Measurements from ENCODE around the gene MYT1.
"Not testable (repeated sequence)": the region's sequence is repeated elsewhere in the genome, so short reads cannot be mapped to it uniquely, and the experiment has no call there.

Gene MYT1

DNA sequence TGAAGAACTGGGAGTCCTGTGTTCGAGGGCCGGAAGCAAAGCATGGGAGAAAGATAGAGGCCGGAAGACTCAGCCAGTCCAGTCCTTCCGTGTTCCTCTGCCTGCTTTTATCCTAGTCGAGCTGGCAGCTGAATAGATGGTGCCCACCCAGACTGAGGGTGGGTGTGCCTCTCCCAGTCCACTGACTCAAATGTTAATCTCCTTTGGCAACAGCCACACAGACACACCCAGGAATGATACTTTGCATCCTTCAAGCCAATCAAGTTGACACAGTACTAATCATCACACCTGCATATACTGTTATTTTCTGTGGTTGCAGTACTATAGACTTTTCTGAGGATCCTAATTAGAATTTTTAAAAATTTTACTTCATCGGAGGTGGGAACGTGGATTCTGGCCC, 112.6 kb downstream of the MYT1 start:
- DNase-seq (ENCODE audit: low spot score), result no peak
- TF ChIP-seq, protein P1, sequence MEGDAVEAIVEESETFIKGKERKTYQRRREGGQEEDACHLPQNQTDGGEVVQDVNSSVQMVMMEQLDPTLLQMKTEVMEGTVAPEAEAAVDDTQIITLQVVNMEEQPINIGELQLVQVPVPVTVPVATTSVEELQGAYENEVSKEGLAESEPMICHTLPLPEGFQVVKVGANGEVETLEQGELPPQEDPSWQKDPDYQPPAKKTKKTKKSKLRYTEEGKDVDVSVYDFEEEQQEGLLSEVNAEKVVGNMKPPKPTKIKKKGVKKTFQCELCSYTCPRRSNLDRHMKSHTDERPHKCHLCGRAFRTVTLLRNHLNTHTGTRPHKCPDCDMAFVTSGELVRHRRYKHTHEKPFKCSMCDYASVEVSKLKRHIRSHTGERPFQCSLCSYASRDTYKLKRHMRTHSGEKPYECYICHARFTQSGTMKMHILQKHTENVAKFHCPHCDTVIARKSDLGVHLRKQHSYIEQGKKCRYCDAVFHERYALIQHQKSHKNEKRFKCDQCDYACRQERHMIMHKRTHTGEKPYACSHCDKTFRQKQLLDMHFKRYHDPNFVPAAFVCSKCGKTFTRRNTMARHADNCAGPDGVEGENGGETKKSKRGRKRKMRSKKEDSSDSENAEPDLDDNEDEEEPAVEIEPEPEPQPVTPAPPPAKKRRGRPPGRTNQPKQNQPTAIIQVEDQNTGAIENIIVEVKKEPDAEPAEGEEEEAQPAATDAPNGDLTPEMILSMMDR (IDR thresholded peaks at IDR 0.05; ENCODE audit: extremely low read depth, missing control alignments), result no peak

DNA sequence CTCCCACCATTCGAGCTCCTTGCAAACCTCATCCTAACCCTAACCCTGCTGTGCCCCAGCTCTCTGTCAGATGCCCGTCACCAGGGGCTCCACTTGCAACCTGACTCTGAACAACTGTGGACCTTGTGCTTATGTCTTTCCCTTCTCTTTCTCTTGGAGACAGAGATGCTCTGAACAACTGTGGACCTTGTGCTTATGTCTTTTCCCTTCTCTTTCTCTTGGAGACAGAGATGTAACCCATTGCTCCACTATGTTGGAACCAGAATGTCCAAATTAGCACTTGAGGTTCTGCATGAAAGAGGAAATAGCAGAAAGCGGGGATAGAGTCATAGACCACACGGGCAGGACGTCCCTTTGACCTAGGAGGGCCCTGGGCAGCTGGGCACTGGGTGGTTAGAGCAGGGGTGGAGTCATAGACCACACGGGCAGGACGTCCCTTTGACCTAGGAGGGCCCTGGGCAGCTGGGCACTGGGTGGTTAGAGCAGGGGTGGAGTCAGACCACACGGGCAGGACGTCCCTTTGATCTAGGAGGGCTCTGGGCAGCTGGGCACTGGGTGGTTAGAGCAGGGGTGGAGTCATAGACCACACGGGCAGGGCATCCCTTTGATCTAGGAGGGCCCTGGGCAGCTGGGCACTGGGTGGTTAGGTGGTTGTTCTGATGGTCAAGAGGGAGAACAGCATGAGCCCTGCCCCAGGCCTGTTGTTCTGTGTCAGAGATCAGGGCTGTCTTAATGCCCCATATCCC, 113.5 kb downstream of the MYT1 start:
- DNase-seq (ENCODE audit: low spot score), result no peak
- TF ChIP-seq, protein P1 (IDR thresholded peaks at IDR 0.05; ENCODE audit: extremely low read depth, missing control alignments), result no peak

DNA sequence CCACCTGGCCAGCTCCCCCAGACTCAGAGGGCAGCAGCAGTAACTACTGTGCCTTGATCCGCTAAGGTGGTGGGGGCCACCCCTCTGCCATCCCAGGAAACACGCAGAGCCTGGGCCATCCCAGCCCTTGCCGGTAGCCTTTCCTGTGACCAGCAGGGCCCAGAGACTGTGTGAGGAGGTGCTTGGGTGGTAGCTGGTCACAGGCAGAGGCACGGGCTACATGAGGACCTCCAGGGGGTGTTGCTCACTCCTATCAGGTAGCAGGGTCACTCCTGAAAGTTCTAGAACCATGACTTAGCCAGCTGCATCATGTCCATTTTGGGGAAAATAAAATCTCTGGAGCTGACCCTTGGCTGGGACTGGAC, 114.0 kb downstream of the MYT1 start:
- TF ChIP-seq, protein P1 (IDR thresholded peaks at IDR 0.05; ENCODE audit: extremely low read depth, missing control alignments), result no peak
- no peak for DNase-seq (ENCODE audit: low spot score)

DNA sequence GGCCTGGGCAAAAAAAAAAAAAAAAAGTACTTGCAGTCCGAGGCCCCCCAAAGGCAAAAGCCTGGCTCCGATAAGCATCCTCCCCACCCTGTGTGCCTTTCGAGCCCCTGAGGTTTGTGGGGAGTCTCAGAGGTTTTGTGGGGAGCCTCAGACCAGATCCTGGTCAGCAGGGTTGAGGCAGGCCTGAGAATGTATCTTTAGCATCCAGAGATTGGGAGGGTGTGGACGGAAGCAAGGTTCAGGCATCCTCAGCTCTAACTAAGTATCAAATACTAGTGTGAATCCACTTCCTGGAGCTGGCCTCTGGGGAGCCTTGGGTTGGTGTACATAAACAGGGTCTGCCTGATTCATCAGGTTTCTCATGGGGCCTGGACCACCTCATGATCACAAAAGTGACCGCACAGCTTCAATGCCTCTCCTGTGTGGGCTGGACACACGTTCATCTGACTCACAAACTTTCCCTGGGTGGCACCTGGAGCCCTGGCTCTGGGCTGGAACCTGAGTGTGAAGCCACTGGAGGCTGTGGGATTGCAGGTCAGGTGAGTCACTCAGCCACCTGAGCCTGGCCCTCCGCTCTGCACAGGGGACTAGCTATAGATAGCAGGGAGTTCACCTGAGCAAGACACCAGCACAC, 115.7 kb downstream of the MYT1 start:
- TF ChIP-seq, protein P1 (IDR thresholded peaks at IDR 0.05; ENCODE audit: extremely low read depth, missing control alignments), result no peak
- DNase-seq (ENCODE audit: low spot score), result no peak

DNA sequence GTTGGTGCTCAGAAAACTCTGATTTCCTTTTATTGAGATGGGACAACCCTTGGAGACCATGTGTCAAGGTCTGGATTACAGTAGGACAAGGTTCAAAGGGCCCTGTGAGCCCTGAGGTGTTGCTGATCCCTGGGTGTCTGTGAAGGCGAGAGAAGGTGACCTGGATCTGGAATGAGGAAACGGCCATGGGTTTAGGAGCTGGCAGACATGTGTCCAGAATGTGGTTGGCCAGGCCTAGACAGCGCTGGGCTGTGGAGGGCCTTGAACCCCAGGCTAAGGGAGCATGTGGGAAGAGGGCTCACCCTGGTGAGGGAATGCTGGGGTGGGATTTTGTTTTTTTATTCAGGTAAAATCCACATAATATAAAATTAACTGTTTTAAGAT, 116.2 kb downstream of the MYT1 start:
- DNase-seq (ENCODE audit: low spot score), result no peak

DNA sequence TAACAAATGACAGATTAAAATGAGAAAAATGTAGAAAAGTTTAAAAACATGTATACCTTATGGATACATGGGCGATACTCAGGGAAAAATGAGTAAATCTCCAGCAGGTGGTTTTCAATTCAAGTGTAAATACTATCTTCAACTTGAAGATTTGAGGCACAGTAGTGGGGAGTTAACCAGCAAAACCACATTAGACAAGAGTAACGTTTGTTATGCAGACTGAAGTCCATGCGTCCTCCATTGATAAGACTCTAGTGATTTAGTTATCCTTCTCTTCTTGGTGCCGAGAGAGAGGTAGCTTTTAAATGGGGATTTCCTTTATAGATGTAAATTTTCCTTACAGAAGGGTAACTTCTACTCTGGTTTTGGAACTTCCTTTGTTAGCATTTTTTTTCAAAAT, 119.4 kb downstream of the MYT1 start:
- no peak for DNase-seq (ENCODE audit: low spot score)
- TF ChIP-seq, protein P1 (IDR thresholded peaks at IDR 0.05; ENCODE audit: extremely low read depth, missing control alignments), result no peak

More for the DNA sequence above, 116.2 kb downstream of the MYT1 start:
- TF ChIP-seq, protein P1 (IDR thresholded peaks at IDR 0.05; ENCODE audit: extremely low read depth, missing control alignments), result no peak

DNA sequence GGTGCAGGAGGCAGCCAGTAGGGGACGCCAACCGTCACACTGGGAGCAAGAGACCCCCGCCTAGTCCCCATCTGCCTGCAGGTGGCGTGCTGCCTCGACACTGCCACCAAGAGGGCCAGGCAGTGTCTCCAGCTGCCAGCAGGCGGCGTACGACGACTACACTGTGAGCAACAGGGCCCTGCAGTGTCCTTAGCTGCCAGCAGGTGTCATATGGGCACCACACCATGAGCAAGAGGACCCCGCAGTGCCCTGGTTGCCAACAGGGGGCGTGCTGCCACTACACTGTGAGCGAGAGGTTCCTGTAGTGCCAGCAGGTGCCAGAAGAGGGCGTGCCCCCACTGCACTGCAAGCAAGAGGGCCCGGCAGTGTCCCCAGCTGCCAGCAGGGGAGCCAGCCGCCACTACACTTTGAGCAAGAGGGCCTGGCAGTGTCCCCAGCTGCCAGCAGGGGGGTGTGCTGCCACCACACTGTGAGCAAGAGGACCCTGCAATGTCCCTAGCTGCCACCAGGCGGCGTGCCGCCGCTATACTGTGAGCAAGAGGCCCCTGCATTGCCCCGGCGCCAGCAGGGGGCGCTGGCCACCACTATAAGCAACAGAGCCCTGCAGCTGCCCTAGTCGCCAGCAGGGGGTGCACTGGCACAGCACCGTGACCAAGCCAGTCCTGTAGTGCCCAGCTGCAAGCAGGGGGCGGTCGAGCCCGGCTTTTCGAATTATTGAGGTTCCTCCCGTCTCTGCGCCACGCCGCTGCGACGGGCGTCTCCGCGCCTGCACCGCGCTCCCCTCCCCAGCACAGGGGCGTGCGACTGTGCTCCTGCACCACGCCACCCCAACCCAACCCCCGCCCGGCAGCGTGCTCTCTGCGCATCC, 121.6 kb downstream of the MYT1 start:
- TF ChIP-seq, protein P1 (IDR thresholded peaks at IDR 0.05; ENCODE audit: extremely low read depth, missing control alignments), result peak; percentile 99

DNA sequence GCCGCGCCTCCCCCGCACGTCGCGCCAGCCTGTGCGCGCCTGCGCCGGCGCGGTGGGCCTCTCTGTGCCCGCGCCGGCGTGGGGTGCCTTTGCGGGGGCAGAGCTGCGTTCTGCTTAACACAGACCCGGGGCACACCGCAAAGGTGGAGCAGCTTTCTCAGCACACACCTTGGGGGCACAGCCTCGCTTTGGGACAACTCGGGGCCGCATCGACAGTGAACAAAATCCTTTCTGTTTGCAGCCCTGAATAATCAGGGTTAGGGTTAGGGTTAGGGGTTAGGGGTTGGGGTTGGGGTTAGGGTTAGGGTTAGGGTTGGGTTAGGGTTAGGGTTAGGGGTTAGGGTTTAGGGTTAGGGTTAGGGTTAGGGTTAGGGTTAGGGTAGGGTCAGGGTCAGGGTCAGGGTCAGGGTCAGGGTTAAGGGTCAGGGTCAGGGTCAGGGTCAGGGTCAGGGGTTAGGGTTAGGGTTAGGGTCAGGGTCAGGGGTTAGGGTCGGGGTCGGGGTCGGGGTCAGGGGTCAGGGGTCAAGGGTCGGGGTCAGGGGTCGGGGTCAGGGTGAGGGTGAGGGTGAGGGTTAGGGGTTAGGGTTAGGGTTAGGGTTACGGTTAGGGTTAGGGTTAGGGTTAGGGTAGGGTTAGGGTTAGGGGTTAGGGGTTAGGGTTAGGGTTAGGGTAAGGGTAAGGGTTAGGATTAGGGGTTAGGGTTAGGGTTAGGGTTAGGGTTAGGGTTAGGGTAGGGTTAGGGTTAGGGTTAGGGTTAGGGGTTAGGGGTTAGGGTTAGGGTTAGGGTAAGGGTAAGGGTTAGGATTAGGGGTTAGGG, 122.4 kb downstream of the MYT1 start:
- DNase-seq (ENCODE audit: low spot score), result not testable (repeated sequence)

More for the DNA sequence above, 121.6 kb downstream of the MYT1 start:
- peak; percentile 85 for DNase-seq (ENCODE audit: low spot score)

DNA sequence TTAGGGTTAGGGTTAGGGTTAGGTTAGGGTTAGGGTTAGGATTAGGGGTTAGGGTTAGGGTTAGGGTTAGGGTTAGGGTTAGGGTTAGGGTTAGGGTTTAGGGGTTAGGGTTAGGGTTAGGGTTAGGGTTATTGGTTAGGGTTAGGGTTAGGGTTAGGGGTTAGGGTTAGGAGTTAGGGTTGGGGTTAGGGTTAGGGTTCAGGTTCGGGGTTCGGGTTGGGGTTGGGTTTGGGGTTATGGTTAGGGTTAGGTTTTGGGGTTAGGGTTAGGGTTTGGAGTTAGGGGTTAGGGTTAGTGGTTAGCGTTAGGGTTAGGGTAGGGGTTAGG, 123.0 kb downstream of the MYT1 start:
- not testable (repeated sequence) for DNase-seq (ENCODE audit: low spot score)
